ENCODE data around the gene CYP4B1.

The CYP4B1 gene

GRCh38 chr1:46809904-46810303 lies 11.1 kb downstream of the CYP4B1 start:
- no peak overlapping the region for H3K4me3 ChIP-seq (ENCODE audit: low read length)
- TF ChIP-seq CTCF (conservative IDR thresholded peaks at IDR 0.05; ENCODE audit: low read depth, low read length) = no peak
- DNase-seq (ENCODE audit: low read depth) = no peak

GRCh38 chr1:46810596-46810995 lies 11.8 kb downstream of the CYP4B1 start:
- DNase-seq (ENCODE audit: low read depth) = no peak
- TF ChIP-seq CTCF (conservative IDR thresholded peaks at IDR 0.05; ENCODE audit: low read depth, low read length) = no peak
- H3K4me3 ChIP-seq (ENCODE audit: low read length) = no peak overlapping the region

GRCh38 chr1:46811053-46811452 lies 12.2 kb downstream of the CYP4B1 start:
- H3K4me3 ChIP-seq (ENCODE audit: low read length) = no peak overlapping the region
- DNase-seq (ENCODE audit: low read depth) = no peak
- no peak for TF ChIP-seq CTCF (conservative IDR thresholded peaks at IDR 0.05; ENCODE audit: low read depth, low read length)

GRCh38 chr1:46812065-46812963 lies 13.5 kb downstream of the CYP4B1 start:
- H3K4me3 ChIP-seq (ENCODE audit: low read length) = no peak overlapping the region
- TF ChIP-seq CTCF (conservative IDR thresholded peaks at IDR 0.05; ENCODE audit: low read depth, low read length) = no peak

GRCh38 chr1:46812996-46813857 lies 14.4 kb downstream of the CYP4B1 start:
- TF ChIP-seq CTCF (conservative IDR thresholded peaks at IDR 0.05; ENCODE audit: low read depth, low read length) = no peak
- DNase-seq (ENCODE audit: low read depth) = no peak

More at GRCh38 chr1:46812065-46812963, 13.5 kb downstream of the CYP4B1 start:
- no peak for DNase-seq (ENCODE audit: low read depth)

GRCh38 chr1:46813858-46814396 lies 15.1 kb downstream of the CYP4B1 start:
- DNase-seq (ENCODE audit: low read depth) = no peak
- no peak for TF ChIP-seq CTCF (conservative IDR thresholded peaks at IDR 0.05; ENCODE audit: low read depth, low read length)
- H3K4me3 ChIP-seq (ENCODE audit: low read length) = no peak overlapping the region

More at GRCh38 chr1:46812996-46813857, 14.4 kb downstream of the CYP4B1 start:
- H3K4me3 ChIP-seq (ENCODE audit: low read length) = no peak overlapping the region

Measured in retinal pigment epithelial cell (primary cell).